ENCODE results near the gene ZC3H14. TPM values are rescaled to one million over a fixed set of nuclear protein-coding genes. Genes with fewer than 3 reads are reported as not detected.

Gene ZC3H14
- total RNA-seq, 4 donors from 2014 or later: 52.8 to 71.4 (median 59.3) TPM

GRCh38 chr14:88632512-88632911 is 69.7 kb downstream of the ZC3H14 start:
- DNase-seq (ENCODE audit: low spot score in 2 of 2): no peak
- TF ChIP-seq CTCF (IDR thresholded peaks at IDR 0.05) (no peak), POLR2A (IDR thresholded peaks at IDR 0.05) (no peak), EP300 (IDR thresholded peaks at IDR 0.05) (no peak)
- WGBS, 2 donors: 50 to 58% methylated on average over 2 of the region's 2 CpGs
- Histone ChIP-seq H3K27ac (no peak overlapping the region), H3K9me3 (no peaks in the 10 kb centered on the region), H3K4me1 (no peaks in the 10 kb centered on the region), H3K36me3 (no peaks in the 10 kb centered on the region), H3K4me3 (no peak overlapping the region), H3K27me3 (no peaks in the 10 kb centered on the region)

- H3K4me1 ChIP-seq: no peaks in the 10 kb centered on the region
- TF ChIP-seq CTCF (IDR thresholded peaks at IDR 0.05) (no peak), POLR2A (IDR thresholded peaks at IDR 0.05) (no peak), EP300 (IDR thresholded peaks at IDR 0.05) (no peak)
- H3K9me3 ChIP-seq: peaks cover 0 to 10% (median 3%) of the 10 kb centered on the region in 4 donors
- H3K4me3 ChIP-seq: no peak overlapping the region
- no peaks in the 10 kb centered on the region for H3K36me3 ChIP-seq
- WGBS, 2 donors: 63 to 68% methylated on average over 1 of the region's 1 CpG
- H3K27ac ChIP-seq: no peak overlapping the region
- DNase-seq (ENCODE audit: low spot score in 2 of 2): no peak
- H3K27me3 ChIP-seq: no peaks in the 10 kb centered on the region
These were observed 76.4 kb downstream of the ZC3H14 start for GRCh38 chr14:88639221-88639620.

GRCh38 chr14:88660056-88660455 is 97.2 kb downstream of the ZC3H14 start:
- no peaks in the 10 kb centered on the region for H3K36me3 ChIP-seq
- TF ChIP-seq CTCF (IDR thresholded peaks at IDR 0.05): no peak
- no peak for TF ChIP-seq EP300 (IDR thresholded peaks at IDR 0.05)
- TF ChIP-seq POLR2A (IDR thresholded peaks at IDR 0.05): no peak
- no peaks in the 10 kb centered on the region for H3K4me1 ChIP-seq
- WGBS, 2 donors: 70 to 76% methylated on average over 5 of the region's 5 CpGs
- no peak for DNase-seq (ENCODE audit: low spot score in 2 of 2)
- no peak overlapping the region for H3K4me3 ChIP-seq
- no peak overlapping the region for H3K27ac ChIP-seq
- H3K27me3 ChIP-seq: no peaks in the 10 kb centered on the region
- peaks cover 0 to 3% (median 0%) of the 10 kb centered on the region in 4 donors for H3K9me3 ChIP-seq

- DNase-seq (ENCODE audit: low spot score in 2 of 2): peak in 1 of 2 donors; percentile 45
- 47 to 48% methylated on average over 4 of the region's 4 CpGs for WGBS, 2 donors
- TF ChIP-seq CTCF (IDR thresholded peaks at IDR 0.05) (peak; percentile 54 to 82 (median 73)), POLR2A (IDR thresholded peaks at IDR 0.05) (no peak), EP300 (IDR thresholded peaks at IDR 0.05) (no peak)
- H3K36me3 ChIP-seq: no peaks in the 10 kb centered on the region
- peaks cover 0 to 5% (median 0%) of the 10 kb centered on the region in 4 donors for H3K9me3 ChIP-seq
- peaks cover 0 to 4% (median 0%) of the 10 kb centered on the region in 4 donors for H3K4me1 ChIP-seq
- no peaks in the 10 kb centered on the region for H3K27me3 ChIP-seq
- H3K27ac ChIP-seq: no peak overlapping the region
- H3K4me3 ChIP-seq: no peak overlapping the region
These were observed 104.9 kb downstream of the ZC3H14 start for GRCh38 chr14:88667555-88668273.

GRCh38 chr14:88668448-88669116 is 105.7 kb downstream of the ZC3H14 start:
- Histone ChIP-seq H3K4me1 (peaks cover 0 to 4% (median 0%) of the 10 kb centered on the region in 4 donors), H3K4me3 (no peak overlapping the region), H3K27ac (no peak overlapping the region), H3K27me3 (no peaks in the 10 kb centered on the region), H3K36me3 (no peaks in the 10 kb centered on the region), H3K9me3 (peaks cover 0 to 5% (median 0%) of the 10 kb centered on the region in 4 donors)
- no peak for DNase-seq (ENCODE audit: low spot score in 2 of 2)
- TF ChIP-seq POLR2A (IDR thresholded peaks at IDR 0.05) (no peak), EP300 (IDR thresholded peaks at IDR 0.05) (no peak), CTCF (IDR thresholded peaks at IDR 0.05) (no peak)
- WGBS, 2 donors: 75 to 76% methylated on average over 3 of the region's 3 CpGs

Measured in tibial nerve (tissue), 4 donors.